Measurements from ENCODE around the gene STARD3.

DNA sequence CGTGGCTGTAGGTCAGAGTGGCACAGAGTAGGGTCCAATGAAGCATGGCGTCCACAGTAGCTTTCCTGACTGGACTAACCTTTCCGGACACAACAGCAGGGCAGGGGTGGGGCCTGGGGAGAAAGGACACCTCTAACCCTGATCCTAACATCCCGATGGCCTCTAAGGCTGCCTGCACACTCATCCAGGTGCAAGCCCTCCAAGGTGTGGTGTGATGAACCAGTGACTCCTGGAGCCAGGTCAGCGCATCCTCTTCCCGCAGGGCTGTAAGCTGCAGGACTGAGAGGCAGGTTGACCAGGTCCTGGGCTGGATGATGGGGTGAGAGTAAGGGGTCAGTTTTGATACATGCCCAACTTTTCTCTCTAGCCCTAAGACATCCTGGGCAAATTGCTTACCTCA lies 59.8 kb downstream of the STARD3 start:
- TF ChIP-seq, protein P1, sequence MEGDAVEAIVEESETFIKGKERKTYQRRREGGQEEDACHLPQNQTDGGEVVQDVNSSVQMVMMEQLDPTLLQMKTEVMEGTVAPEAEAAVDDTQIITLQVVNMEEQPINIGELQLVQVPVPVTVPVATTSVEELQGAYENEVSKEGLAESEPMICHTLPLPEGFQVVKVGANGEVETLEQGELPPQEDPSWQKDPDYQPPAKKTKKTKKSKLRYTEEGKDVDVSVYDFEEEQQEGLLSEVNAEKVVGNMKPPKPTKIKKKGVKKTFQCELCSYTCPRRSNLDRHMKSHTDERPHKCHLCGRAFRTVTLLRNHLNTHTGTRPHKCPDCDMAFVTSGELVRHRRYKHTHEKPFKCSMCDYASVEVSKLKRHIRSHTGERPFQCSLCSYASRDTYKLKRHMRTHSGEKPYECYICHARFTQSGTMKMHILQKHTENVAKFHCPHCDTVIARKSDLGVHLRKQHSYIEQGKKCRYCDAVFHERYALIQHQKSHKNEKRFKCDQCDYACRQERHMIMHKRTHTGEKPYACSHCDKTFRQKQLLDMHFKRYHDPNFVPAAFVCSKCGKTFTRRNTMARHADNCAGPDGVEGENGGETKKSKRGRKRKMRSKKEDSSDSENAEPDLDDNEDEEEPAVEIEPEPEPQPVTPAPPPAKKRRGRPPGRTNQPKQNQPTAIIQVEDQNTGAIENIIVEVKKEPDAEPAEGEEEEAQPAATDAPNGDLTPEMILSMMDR (conservative IDR thresholded peaks at IDR 0.05 in 1 of 2, IDR thresholded peaks at IDR 0.05 in 1 of 2; ENCODE audit: extremely low read depth in 1 of 2, insufficient read depth in 1 of 2, low read depth in 1 of 2, low read length in 2 of 2): no peak
- TF ChIP-seq EZH2 (IDR thresholded peaks at IDR 0.05; ENCODE audit: borderline replicate concordance, low read length): no peak

All from mammary epithelial cell (primary cell).